Liver (tissue), 9 donors: ENCODE measurements around the gene PNPLA3. TPM values are rescaled to one million over a fixed set of nuclear protein-coding genes. Genes with fewer than 3 reads are reported as not detected.

Source experiments
- DNase-seq: peaks from one replicate; pipeline ENCODE4 v3.0.0-alpha.2; 2017; ENCODE audit warnings: low spot score
- H3K27ac ChIP-seq, 2 donors: one replicate each; pipeline ENCODE4 v1.7.0; 2013; ENCODE audit warnings: inconsistent platforms in 2 of 2, low read length in 2 of 2, control low read depth in 1 of 2, low read depth in 1 of 2, mild to moderate bottlenecking in 1 of 2
- H3K27me3 ChIP-seq, 4 donors: one replicate each; pipeline versions ENCODE4 v1.6.1 to v1.7.0; 2013; ENCODE audit warnings: low read length in 3 of 4, inconsistent platforms in 1 of 4, mild to moderate bottlenecking in 1 of 4, moderate library complexity in 1 of 4; ENCODE audit not compliant: control insufficient read depth in 4 of 4, insufficient read depth in 4 of 4
- H3K36me3 ChIP-seq, 4 donors: one replicate each; pipeline versions ENCODE4 v1.6.1 to v1.7.0; 2013; ENCODE audit warnings: low read length in 3 of 4, mild to moderate bottlenecking in 3 of 4, low read depth in 1 of 4, moderate library complexity in 1 of 4; ENCODE audit not compliant: control insufficient read depth in 4 of 4, insufficient read depth in 3 of 4
- H3K4me1 ChIP-seq, 4 donors: one replicate each; pipeline versions ENCODE4 v1.6.1 to v1.7.0; 2013; ENCODE audit warnings: low read length in 3 of 4, mild to moderate bottlenecking in 3 of 4, moderate library complexity in 1 of 4; ENCODE audit not compliant: control insufficient read depth in 4 of 4, insufficient read depth in 4 of 4
- H3K4me3 ChIP-seq, 3 donors: one replicate each; pipeline versions ENCODE4 v1.6.1 to v1.7.0; 2013; ENCODE audit warnings: low read length in 3 of 3, control low read depth in 1 of 3, low read depth in 1 of 3, mild to moderate bottlenecking in 1 of 3
- H3K9ac ChIP-seq, 2 donors: one replicate each; pipeline ENCODE4 v1.7.0; 2013; ENCODE audit warnings: low read length in 2 of 2, mild to moderate bottlenecking in 2 of 2, moderate library complexity in 2 of 2, control low read depth in 1 of 2, low read depth in 1 of 2
- H3K9me3 ChIP-seq, 4 donors: one replicate each; pipeline versions ENCODE4 v1.6.1 to v1.7.0; 2013; ENCODE audit warnings: low read length in 3 of 4; ENCODE audit not compliant: control insufficient read depth in 4 of 4
- EGR1 ChIP-seq, 2 donors: IDR thresholded peaks; 2 replicates each; pipeline ENCODE4 v1.6.1; 2016 to 2018; ENCODE audit warnings: antibody characterized with exemption in 2 of 2, low read depth in 2 of 2
- FOXA2 ChIP-seq: IDR thresholded peaks from 2 replicates; pipeline ENCODE4 v1.6.1; 2016; ENCODE audit warnings: antibody characterized with exemption
- HNF4A ChIP-seq, 2 donors: conservative IDR thresholded peaks; 2 replicates each; pipeline ENCODE4 v1.6.1; 2016; ENCODE audit warnings: antibody characterized with exemption in 2 of 2, mild to moderate bottlenecking in 2 of 2
- HNF4G ChIP-seq: IDR thresholded peaks from 2 replicates; pipeline ENCODE4 v1.6.1; 2016; ENCODE audit warnings: antibody characterized with exemption
- JUND ChIP-seq, 2 donors: IDR thresholded peaks; 2 replicates each; pipeline ENCODE4 v1.6.1; 2016; ENCODE audit warnings: antibody characterized with exemption in 2 of 2
- NR2F2 ChIP-seq: IDR thresholded peaks from 2 replicates; pipeline ENCODE4 v1.6.1; 2016; ENCODE audit warnings: antibody characterized with exemption
- RAD21 ChIP-seq, 2 donors: IDR thresholded peaks; 2 replicates each; pipeline ENCODE4 v1.6.1; 2016; ENCODE audit warnings: antibody characterized with exemption in 2 of 2, mild to moderate bottlenecking in 2 of 2
- RXRA ChIP-seq, 2 donors: IDR thresholded peaks; 2 replicates each; pipeline ENCODE4 v1.6.1; 2017 to 2018; ENCODE audit warnings: antibody characterized with exemption in 2 of 2, mild to moderate bottlenecking in 1 of 2
- SP1 ChIP-seq: IDR thresholded peaks from 2 replicates; pipeline ENCODE4 v1.6.1; 2018; ENCODE audit warnings: antibody characterized with exemption, mild to moderate bottlenecking
- TAF1 ChIP-seq: conservative IDR thresholded peaks from 2 replicates; pipeline ENCODE4 v1.6.1; 2016; ENCODE audit warnings: antibody characterized with exemption, mild to moderate bottlenecking
- YY1 ChIP-seq: IDR thresholded peaks from 2 replicates; pipeline ENCODE4 v1.6.1; 2016; ENCODE audit warnings: antibody characterized with exemption, mild to moderate bottlenecking
- ZBTB33 ChIP-seq: IDR thresholded peaks from 2 replicates; pipeline ENCODE4 v1.6.1; 2016; ENCODE audit warnings: antibody characterized with exemption
- WGBS: extraction: QIAGEN DNeasy Blood & Tissue Kit; methylation state at CpG from one replicate; pipeline ENCODE4 v1.1.7; 2013; 5-methylcytosine and 5-hydroxymethylcytosine counted together
- polyA plus RNA-seq, 2 donors: library from polyadenylated mRNA; stranded (reverse) in 1 of 2; unstranded in 1 of 2; fragments of 200-250 nt in 1 of 2; fragments of >200 nt in 1 of 2; fragmentation: Nextera tagmentation in 1 of 2; extraction: Ambion mirVana in 1 of 2; gene quantifications; one replicate each; pipeline versions ENCODE4 v1.2.1 to v1.2.3, GENCODE V29; 2013 to 2015
- total RNA-seq, 2 donors: library from RNA; depleted of rRNA; stranded (reverse); fragments of >200 nt; gene quantifications; one replicate each; pipeline ENCODE4 v1.2.3, GENCODE V29; 2014
- TF ChIP-seq, protein P1 (sequence below): IDR thresholded peaks from 2 replicates; pipeline ENCODE4 v1.6.1; 2016; ENCODE audit warnings: antibody characterized with exemption
- TF ChIP-seq, protein P2 (sequence below): IDR thresholded peaks from 2 replicates; pipeline ENCODE4 v1.6.1; 2016; ENCODE audit warnings: antibody characterized with exemption
- TF ChIP-seq, protein P3 (sequence below): IDR thresholded peaks from 2 replicates; pipeline ENCODE4 v1.6.1; 2016; ENCODE audit warnings: antibody characterized with exemption, mild to moderate bottlenecking
- TF ChIP-seq, protein P4 (sequence below): fragments of 150-350 bp; IDR thresholded peaks from 2 replicates; pipeline ENCODE4 v1.5.1; 2017; ENCODE audit warnings: improper control_type of control experiment, low read depth, low read length; ENCODE audit not compliant: missing input control
- donor health status: healthy.
- donor health status: healthy.
- donor health status: healthy.
- donor health status: healthy.
- donor health status: healthy.

PNPLA3 gene
- total and polyA plus RNA-seq, 4 donors, result 15.9 to 59.1 (median 24.8) TPM

DNA sequence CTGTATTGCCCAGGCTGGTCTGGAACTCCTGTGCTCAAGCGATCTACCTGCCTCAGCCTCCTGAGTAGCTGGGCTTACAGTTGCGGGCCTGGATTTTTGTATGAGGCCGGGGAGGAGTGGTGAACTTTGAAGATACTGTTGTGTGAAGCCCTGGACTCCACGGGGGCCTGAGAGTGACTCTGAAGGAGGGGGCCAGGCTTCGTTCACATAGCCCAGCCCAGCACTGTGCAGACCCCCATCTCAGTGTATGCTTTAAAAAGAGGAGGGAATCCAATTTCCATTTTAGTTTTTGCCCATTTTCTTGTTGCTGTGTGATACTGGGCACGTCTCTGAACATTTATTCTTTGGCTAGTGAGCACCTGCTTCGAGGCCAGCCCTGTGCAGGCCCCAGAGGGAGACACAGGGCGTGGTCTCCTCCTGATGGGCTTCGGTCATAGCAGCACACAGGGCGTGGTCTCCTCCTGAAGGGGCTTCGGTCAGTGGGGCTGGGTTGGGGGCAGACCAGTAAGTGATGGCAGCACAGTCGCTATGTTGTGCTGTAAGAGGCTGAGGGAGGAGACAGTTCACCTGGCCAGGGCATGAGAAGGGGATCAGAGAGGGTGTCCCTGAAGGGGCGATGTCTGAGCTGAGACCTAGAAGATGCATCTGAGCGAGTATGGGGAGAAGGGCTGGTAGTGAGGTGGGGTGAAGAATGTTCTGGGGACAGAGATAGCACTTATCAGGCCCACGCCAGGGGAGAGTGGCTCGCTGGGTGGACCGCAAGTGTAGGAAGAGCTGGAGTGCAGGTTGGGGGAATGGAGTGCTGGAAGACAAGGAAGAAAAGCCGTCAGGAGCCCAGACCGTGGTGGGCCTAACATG, 45.6 kb downstream of the PNPLA3 start:
- H3K27ac ChIP-seq, result no peak overlapping the region
- H3K9ac ChIP-seq, result no peak overlapping the region
- 95% methylated on average over 19 of the region's 19 CpGs for WGBS
- H3K27me3 ChIP-seq, result no peaks in the 10 kb centered on the region
- H3K36me3 ChIP-seq, result peaks cover 20 to 72% (median 54%) of the 10 kb centered on the region in 4 donors
- H3K4me3 ChIP-seq, result no peak overlapping the region
- H3K9me3 ChIP-seq, result no peaks in the 10 kb centered on the region
- DNase-seq, result peak; percentile 80
- no peak for TF ChIP-seq FOXA2
- no peak for TF ChIP-seq NR2F2
- TF ChIP-seq, protein P1, sequence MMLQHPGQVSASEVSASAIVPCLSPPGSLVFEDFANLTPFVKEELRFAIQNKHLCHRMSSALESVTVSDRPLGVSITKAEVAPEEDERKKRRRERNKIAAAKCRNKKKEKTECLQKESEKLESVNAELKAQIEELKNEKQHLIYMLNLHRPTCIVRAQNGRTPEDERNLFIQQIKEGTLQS, result no peak
- TF ChIP-seq RXRA (IDR thresholded peaks at IDR 0.05), result no peak
- TF ChIP-seq, protein P2, sequence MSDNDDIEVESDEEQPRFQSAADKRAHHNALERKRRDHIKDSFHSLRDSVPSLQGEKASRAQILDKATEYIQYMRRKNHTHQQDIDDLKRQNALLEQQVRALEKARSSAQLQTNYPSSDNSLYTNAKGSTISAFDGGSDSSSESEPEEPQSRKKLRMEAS, result no peak
- TF ChIP-seq SP1, result no peak
- TF ChIP-seq, protein P3, sequence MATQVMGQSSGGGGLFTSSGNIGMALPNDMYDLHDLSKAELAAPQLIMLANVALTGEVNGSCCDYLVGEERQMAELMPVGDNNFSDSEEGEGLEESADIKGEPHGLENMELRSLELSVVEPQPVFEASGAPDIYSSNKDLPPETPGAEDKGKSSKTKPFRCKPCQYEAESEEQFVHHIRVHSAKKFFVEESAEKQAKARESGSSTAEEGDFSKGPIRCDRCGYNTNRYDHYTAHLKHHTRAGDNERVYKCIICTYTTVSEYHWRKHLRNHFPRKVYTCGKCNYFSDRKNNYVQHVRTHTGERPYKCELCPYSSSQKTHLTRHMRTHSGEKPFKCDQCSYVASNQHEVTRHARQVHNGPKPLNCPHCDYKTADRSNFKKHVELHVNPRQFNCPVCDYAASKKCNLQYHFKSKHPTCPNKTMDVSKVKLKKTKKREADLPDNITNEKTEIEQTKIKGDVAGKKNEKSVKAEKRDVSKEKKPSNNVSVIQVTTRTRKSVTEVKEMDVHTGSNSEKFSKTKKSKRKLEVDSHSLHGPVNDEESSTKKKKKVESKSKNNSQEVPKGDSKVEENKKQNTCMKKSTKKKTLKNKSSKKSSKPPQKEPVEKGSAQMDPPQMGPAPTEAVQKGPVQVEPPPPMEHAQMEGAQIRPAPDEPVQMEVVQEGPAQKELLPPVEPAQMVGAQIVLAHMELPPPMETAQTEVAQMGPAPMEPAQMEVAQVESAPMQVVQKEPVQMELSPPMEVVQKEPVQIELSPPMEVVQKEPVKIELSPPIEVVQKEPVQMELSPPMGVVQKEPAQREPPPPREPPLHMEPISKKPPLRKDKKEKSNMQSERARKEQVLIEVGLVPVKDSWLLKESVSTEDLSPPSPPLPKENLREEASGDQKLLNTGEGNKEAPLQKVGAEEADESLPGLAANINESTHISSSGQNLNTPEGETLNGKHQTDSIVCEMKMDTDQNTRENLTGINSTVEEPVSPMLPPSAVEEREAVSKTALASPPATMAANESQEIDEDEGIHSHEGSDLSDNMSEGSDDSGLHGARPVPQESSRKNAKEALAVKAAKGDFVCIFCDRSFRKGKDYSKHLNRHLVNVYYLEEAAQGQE, result no peak
- TF ChIP-seq HNF4G, result no peak
- TF ChIP-seq TAF1, result no peak
- no peak for TF ChIP-seq JUND (IDR thresholded peaks at IDR 0.05)
- TF ChIP-seq, protein P4, sequence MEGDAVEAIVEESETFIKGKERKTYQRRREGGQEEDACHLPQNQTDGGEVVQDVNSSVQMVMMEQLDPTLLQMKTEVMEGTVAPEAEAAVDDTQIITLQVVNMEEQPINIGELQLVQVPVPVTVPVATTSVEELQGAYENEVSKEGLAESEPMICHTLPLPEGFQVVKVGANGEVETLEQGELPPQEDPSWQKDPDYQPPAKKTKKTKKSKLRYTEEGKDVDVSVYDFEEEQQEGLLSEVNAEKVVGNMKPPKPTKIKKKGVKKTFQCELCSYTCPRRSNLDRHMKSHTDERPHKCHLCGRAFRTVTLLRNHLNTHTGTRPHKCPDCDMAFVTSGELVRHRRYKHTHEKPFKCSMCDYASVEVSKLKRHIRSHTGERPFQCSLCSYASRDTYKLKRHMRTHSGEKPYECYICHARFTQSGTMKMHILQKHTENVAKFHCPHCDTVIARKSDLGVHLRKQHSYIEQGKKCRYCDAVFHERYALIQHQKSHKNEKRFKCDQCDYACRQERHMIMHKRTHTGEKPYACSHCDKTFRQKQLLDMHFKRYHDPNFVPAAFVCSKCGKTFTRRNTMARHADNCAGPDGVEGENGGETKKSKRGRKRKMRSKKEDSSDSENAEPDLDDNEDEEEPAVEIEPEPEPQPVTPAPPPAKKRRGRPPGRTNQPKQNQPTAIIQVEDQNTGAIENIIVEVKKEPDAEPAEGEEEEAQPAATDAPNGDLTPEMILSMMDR, result no peak
- TF ChIP-seq YY1, result no peak
- H3K4me1 ChIP-seq, result peaks cover 0 to 3% (median 0%) of the 10 kb centered on the region in 4 donors

- TF ChIP-seq, protein P4, result no peak
- TF ChIP-seq NR2F2 (no peak), EGR1 (IDR thresholded peaks at IDR 0.05; ENCODE audit: low read depth in 2 of 2) (no peak), HNF4A (conservative IDR thresholded peaks at IDR 0.05) (no peak), ZBTB33 (no peak), RXRA (IDR thresholded peaks at IDR 0.05) (no peak), RAD21 (IDR thresholded peaks at IDR 0.05) (no peak)
- H3K4me3 ChIP-seq, result no peak overlapping the region
- peak; percentile 52 for DNase-seq
Measured at GRCh38 chr22:43969989-43970755, 46.6 kb downstream of the PNPLA3 start.

More at GRCh38 chr22:43969989-43970755, 46.6 kb downstream of the PNPLA3 start:
- no peak overlapping the region for H3K27ac ChIP-seq
- H3K27me3 ChIP-seq, result no peaks in the 10 kb centered on the region
- peaks cover 0 to 3% (median 0%) of the 10 kb centered on the region in 4 donors for H3K4me1 ChIP-seq
- H3K9me3 ChIP-seq, result no peaks in the 10 kb centered on the region
- WGBS, result 77% methylated on average over 8 of the region's 8 CpGs
- H3K36me3 ChIP-seq, result peaks cover 19 to 70% (median 55%) of the 10 kb centered on the region in 4 donors
- no peak overlapping the region for H3K9ac ChIP-seq
